Measurements from ENCODE around the gene KLHDC4. TPM values are rescaled to one million over a fixed set of nuclear protein-coding genes. Genes with fewer than 3 reads are reported as not detected.

KLHDC4 gene
- total and polyA plus RNA-seq, 9 of the 15 experiments (the other 6 are each of a cell fraction or from before 2014, with no cell fraction given) = 1.3 to 68.1 (median 32.8) TPM

GRCh38 chr16:87778830-87779579 is 13.2 kb upstream of the KLHDC4 start (continued):
- TF ChIP-seq CREB5 (CRISPR knock-in tag; IDR thresholded peaks at IDR 0.05) = peak; percentile 64; the same call in 1 of the 2 replicates
- TF ChIP-seq RAD51 (IDR thresholded peaks at IDR 0.05; ENCODE audit: borderline replicate concordance, low read depth) = no peak
- peak; percentile 52; the same call in 1 of the 2 replicates for TF ChIP-seq KDM2B (CRISPR knock-in tag; IDR thresholded peaks at IDR 0.05)
- TF ChIP-seq NR2C1 (IDR thresholded peaks at IDR 0.05) = no peak
- peak; percentile 77 for TF ChIP-seq NR2C1 (tag; IDR thresholded peaks at IDR 0.05)
- TF ChIP-seq TCF7L2 (IDR thresholded peaks at IDR 0.05; ENCODE audit: low read depth, low read length) = no peak
- no peak; the same call in 1 of the 2 replicates for TF ChIP-seq ZKSCAN1 (IDR thresholded peaks at IDR 0.05; ENCODE audit: low read depth, low read length)
- no peak for TF ChIP-seq SREBF2 (CRISPR knock-in tag; IDR thresholded peaks at IDR 0.05)
- TF ChIP-seq CBX1 (IDR thresholded peaks at IDR 0.05; ENCODE audit: low read depth) = peak; percentile 35; the same call in 1 of the 2 replicates
- TF ChIP-seq ZKSCAN3 (CRISPR knock-in tag; IDR thresholded peaks at IDR 0.05) = peak; percentile 46; the same call in 1 of the 2 replicates
- no peak for TF ChIP-seq ZBTB49 (CRISPR knock-in tag; IDR thresholded peaks at IDR 0.05; ENCODE audit: borderline replicate concordance)
- TF ChIP-seq GABPB2 (CRISPR knock-in tag; conservative IDR thresholded peaks at IDR 0.05) = no peak
- no peak for TF ChIP-seq SLC30A9 (CRISPR knock-in tag; IDR thresholded peaks at IDR 0.05)
- TF ChIP-seq RHOXF2B (CRISPR knock-in tag; conservative IDR thresholded peaks at IDR 0.05) = peak; percentile 83; the same call in 1 of the 2 replicates
- no peak for TF ChIP-seq ZNF3 (CRISPR knock-in tag; IDR thresholded peaks at IDR 0.05)
- TF ChIP-seq CREBBP (IDR thresholded peaks at IDR 0.05; ENCODE audit: low read depth, low read length) = no peak
- TF ChIP-seq PRMT5 (CRISPR knock-in tag; IDR thresholded peaks at IDR 0.05) = no peak
- TF ChIP-seq ARID3A (IDR thresholded peaks at IDR 0.05; ENCODE audit: borderline replicate concordance, low read depth, low read length) = no peak; the same call in 1 of the 2 replicates
- peak; percentile 96 for TF ChIP-seq ZNF584 (CRISPR knock-in tag; IDR thresholded peaks at IDR 0.05; ENCODE audit: low read depth)
- TF ChIP-seq ZNF668 (CRISPR knock-in tag; IDR thresholded peaks at IDR 0.05) = peak; percentile 85
- TF ChIP-seq CLOCK (CRISPR knock-in tag; IDR thresholded peaks at IDR 0.05; ENCODE audit: borderline replicate concordance) = no peak
